GM12878 (cell line): ENCODE data around the gene BDH1. TPM values are rescaled to one million over a fixed set of nuclear protein-coding genes. Genes with fewer than 3 reads are reported as not detected.

Source experiments
- ATAC-seq: fragments of 200-7000 bp; cut with Tn5 transposase; 3 replicates; pipeline ENCODE4 v1.9.1; 2020; ENCODE audit warnings: mild to moderate bottlenecking, moderate library complexity
- BruUV-seq: library from RNA; stranded (reverse); fragments of 400-500 nt; replicated peaks from 2 replicates; lab custom pipeline; 2021; lab: Mats Ljungman, UMichigan
- CTCF ChIA-PET: fragments of 300-600 bp; sonication (Branson Sonifier 250); formaldehyde crosslinking; extraction: SDS; loops from one replicate; lab custom pipeline; 2021; ENCODE audit warnings: inconsistent platforms; lab: Yijun Ruan, JAX
- POLR2A ChIA-PET: fragments of 350-600 bp; formaldehyde crosslinking; extraction: SDS; loops from one replicate; lab custom pipeline; 2021; ENCODE audit warnings: inconsistent platforms; lab: Charles Lee
- RAD21 ChIA-PET: fragments of 300-600 bp; sonication (Branson Sonifier 250); formaldehyde crosslinking; loops from one replicate; lab custom pipeline; 2023; ENCODE audit warnings: antibody characterized with exemption; ENCODE audit not compliant: unreplicated experiment; lab: Charles Lee
- SMC1A ChIA-PET: fragments of 300-600 bp; sonication (Branson Sonifier 250); formaldehyde crosslinking; loops from one replicate; lab custom pipeline; 2023; ENCODE audit not compliant: unreplicated experiment, uncharacterized antibody; lab: Charles Lee
- DNase-seq: peaks from one replicate; pipeline ENCODE4 v3.0.0-alpha.2; 2011; ENCODE audit warnings: low read depth, low spot score
- FAIRE-seq: peaks from 3 replicates; lab custom pipeline; 2011; peaks lifted over from hg19 to GRCh38; lab: Jason Lieb, UNC
- H2AFZ ChIP-seq: 2 replicates; pipeline ENCODE4 v1.6.0; 2011; ENCODE audit warnings: low read depth, low read length, control low read depth; ENCODE audit not compliant: control insufficient read depth
- H3K27ac ChIP-seq: 2 replicates; pipeline ENCODE4 v1.5.1; 2011; ENCODE audit warnings: control low read depth; ENCODE audit not compliant: control insufficient read depth, insufficient read depth
- H3K27me3 ChIP-seq, 2 experiments: replicated peaks in 1 of 2; 2 replicates each; pipeline versions ENCODE4 v1.6.0 to v1.6.1; 2011; ENCODE audit warnings: low read length in 1 of 2; ENCODE audit not compliant: control insufficient read depth in 2 of 2, insufficient read depth in 2 of 2
- H3K36me3 ChIP-seq, 2 experiments: 2 replicates each; pipeline ENCODE4 v1.5.1; 2011; ENCODE audit warnings: low read length in 1 of 2; ENCODE audit not compliant: control insufficient read depth in 2 of 2, insufficient read depth in 2 of 2
- H3K4me1 ChIP-seq: 2 replicates; pipeline ENCODE4 v1.6.1; 2011; ENCODE audit warnings: mild to moderate bottlenecking, low read length, moderate library complexity, mixed read lengths; ENCODE audit not compliant: control insufficient read depth, insufficient read depth
- H3K4me2 ChIP-seq: 2 replicates; pipeline ENCODE4 v1.6.0; 2011; ENCODE audit warnings: control low read depth; ENCODE audit not compliant: control insufficient read depth, insufficient read depth
- H3K4me3 ChIP-seq: fragments of 200-600 bp; sonication (generic); 2 replicates; pipeline ENCODE4 v1.5.1; 2016
- H3K79me2 ChIP-seq: 2 replicates; pipeline ENCODE4 v1.6.0; 2011; ENCODE audit warnings: low read length; ENCODE audit not compliant: control insufficient read depth, insufficient read depth
- H3K9ac ChIP-seq: 2 replicates; pipeline ENCODE4 v1.8.0; 2011; ENCODE audit warnings: low read length, control low read depth, mixed read lengths; ENCODE audit not compliant: control insufficient read depth, insufficient read depth
- H3K9me3 ChIP-seq: replicated peaks from 3 replicates; pipeline ENCODE4 v1.5.1; 2011; ENCODE audit warnings: mild to moderate bottlenecking, low read length; ENCODE audit not compliant: control insufficient read depth, insufficient read depth
- H4K20me1 ChIP-seq: 2 replicates; pipeline ENCODE4 v1.6.0; 2011; ENCODE audit not compliant: control insufficient read depth, insufficient read depth
- CBX3 ChIP-seq: fragments of 200-600 bp; sonication (generic); IDR thresholded peaks from 2 replicates; pipeline ENCODE4 v1.6.1; 2016; ENCODE audit warnings: low read depth, borderline replicate concordance
- CREB1 ChIP-seq: IDR thresholded peaks from 2 replicates; pipeline ENCODE4 v1.6.1; 2012; ENCODE audit warnings: low read depth, mild to moderate bottlenecking, inconsistent platforms
- FOXK2 ChIP-seq: fragments of 450-650 bp; IDR thresholded peaks from 2 replicates; pipeline ENCODE4 v1.6.1; 2017; ENCODE audit warnings: mild to moderate bottlenecking, moderate library complexity
- HDGF ChIP-seq: fragments of 450-650 bp; IDR thresholded peaks from 2 replicates; pipeline ENCODE4 v1.6.1; 2016; ENCODE audit warnings: antibody characterized with exemption
- MEF2B ChIP-seq: fragments of 450-650 bp; IDR thresholded peaks from 2 replicates; pipeline ENCODE4 v1.6.1; 2018; ENCODE audit warnings: mild to moderate bottlenecking, moderate library complexity; ENCODE audit not compliant: partially characterized antibody, poor library complexity, severe bottlenecking
- NR2C2 ChIP-seq: IDR thresholded peaks from 2 replicates; pipeline ENCODE4 v1.6.1; 2011; ENCODE audit warnings: borderline replicate concordance, low read depth; ENCODE audit not compliant: control insufficient read depth, insufficient read length
- POLR2A ChIP-seq: IDR thresholded peaks from 2 replicates; pipeline ENCODE4 v1.6.1; 2011; ENCODE audit warnings: low read depth, mild to moderate bottlenecking, low read length
- POU2F2 ChIP-seq: IDR thresholded peaks from 3 replicates; pipeline ENCODE4 v1.6.1; 2011; ENCODE audit warnings: low read depth, mild to moderate bottlenecking, low read length, borderline replicate concordance
- RFX5 ChIP-seq: IDR thresholded peaks from 2 replicates; pipeline ENCODE4 v1.6.1; 2011; ENCODE audit warnings: low read depth, low read length, improper control_type of control experiment
- STAT1 ChIP-seq: fragments of 450-650 bp; conservative IDR thresholded peaks from 2 replicates; pipeline ENCODE4 v1.6.1; 2014; ENCODE audit warnings: antibody characterized with exemption, mild to moderate bottlenecking
- YBX1 ChIP-seq: fragments of 450-650 bp; IDR thresholded peaks from 2 replicates; pipeline ENCODE4 v1.6.1; 2016; ENCODE audit warnings: antibody characterized with exemption
- ZBED1 ChIP-seq: IDR thresholded peaks from 2 replicates; pipeline ENCODE4 v1.6.1; 2016; ENCODE audit warnings: borderline replicate concordance
- ZZZ3 ChIP-seq: IDR thresholded peaks from 2 replicates; pipeline ENCODE4 v1.6.1; 2011; ENCODE audit warnings: low read depth; ENCODE audit not compliant: control insufficient read depth, insufficient read length
- WGBS: methylation state at CpG from one replicate; pipeline ENCODE4 v1.1.6; 2016; ENCODE audit warnings: low lambda C conversion rate; ENCODE audit not compliant: insufficient replicate concordance, insufficient coverage; ENCODE audit errors: missing lambda C conversion rate; 5-methylcytosine and 5-hydroxymethylcytosine counted together
- in situ Hi-C: fragments of 300-500 bp; cut with MboI; formaldehyde crosslinking; loops from 9 replicates; pipeline ENCODE4 v1.14.3; 2018; ENCODE audit warnings: mixed read lengths
- intact Hi-C: fragments of 100-400 bp; cut with micrococcal nuclease; formaldehyde crosslinking; loops from one replicate; pipeline ENCODE4 v1.14.2; 2022; ENCODE audit not compliant: unreplicated experiment
- polyA plus RNA-seq, 11 experiments: library from polyadenylated mRNA; depleted of rRNA in 4 of 11; unstranded in 6 of 11; stranded (reverse) in 5 of 11; fragments of >200 nt; fragmentation: Nextera tagmentation in 4 of 11; fragmentation: Illumina TruSeq in 1 of 11; extraction: Ambion mirVana in 4 of 11; extraction: Trizol in 1 of 11; gene quantifications; 1 replicate in 1 of 11; 2 replicates in 10 of 11; pipeline versions ENCODE4 v1.2.1 to v1.2.3, GENCODE V29; 2011 to 2016; ENCODE audit warnings: inconsistent platforms in 2 of 11, missing spikeins in 2 of 11, low read depth in 1 of 11
- total RNA-seq, 4 experiments: library from RNA; depleted of rRNA in 3 of 4; stranded (reverse); fragments of >200 nt in 3 of 4; fragmentation: Illumina TruSeq in 1 of 4; extraction: Trizol in 1 of 4; gene quantifications; 2 replicates each; pipeline versions ENCODE4 v1.2.1 to v1.2.3, GENCODE V29; 2013 to 2021
- TF ChIP-seq, protein P1 (sequence below): IDR thresholded peaks from 2 replicates; pipeline ENCODE4 v1.6.1; 2012; ENCODE audit warnings: improper control_type of control experiment, low read depth, low read length; ENCODE audit not compliant: insufficient replicate concordance

The BDH1 gene
- total and polyA plus RNA-seq, 10 of the 15 experiments (the other 5 are each of a cell fraction or from before 2014, with no cell fraction given), result 11.3 to 84.5 (median 60.3) TPM

DNA sequence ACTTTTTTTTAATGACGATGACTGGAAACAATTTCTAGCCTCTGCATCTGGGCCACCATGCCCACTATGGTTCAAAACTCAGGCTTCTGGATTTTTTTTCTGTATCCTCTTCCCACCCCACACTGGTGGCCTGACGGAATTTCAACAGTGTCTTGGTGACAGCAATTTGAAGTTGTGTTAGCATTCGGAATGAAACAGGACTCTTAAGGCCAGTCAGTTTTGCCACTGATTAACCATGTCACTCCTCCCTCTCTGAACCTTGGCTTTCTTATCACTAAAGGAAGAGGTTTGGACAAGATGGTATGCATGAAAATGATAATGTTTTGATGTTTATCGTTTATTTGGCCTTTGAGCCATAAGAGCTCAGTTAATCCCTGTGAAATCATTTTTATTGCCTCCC is 41.6 kb upstream of the BDH1 start (continued):
- TF ChIP-seq FOXK2, result no peak
- no peak for TF ChIP-seq YBX1
- TF ChIP-seq CREB1, result no peak
- TF ChIP-seq, all 136 proteins: peak for 0

DNA sequence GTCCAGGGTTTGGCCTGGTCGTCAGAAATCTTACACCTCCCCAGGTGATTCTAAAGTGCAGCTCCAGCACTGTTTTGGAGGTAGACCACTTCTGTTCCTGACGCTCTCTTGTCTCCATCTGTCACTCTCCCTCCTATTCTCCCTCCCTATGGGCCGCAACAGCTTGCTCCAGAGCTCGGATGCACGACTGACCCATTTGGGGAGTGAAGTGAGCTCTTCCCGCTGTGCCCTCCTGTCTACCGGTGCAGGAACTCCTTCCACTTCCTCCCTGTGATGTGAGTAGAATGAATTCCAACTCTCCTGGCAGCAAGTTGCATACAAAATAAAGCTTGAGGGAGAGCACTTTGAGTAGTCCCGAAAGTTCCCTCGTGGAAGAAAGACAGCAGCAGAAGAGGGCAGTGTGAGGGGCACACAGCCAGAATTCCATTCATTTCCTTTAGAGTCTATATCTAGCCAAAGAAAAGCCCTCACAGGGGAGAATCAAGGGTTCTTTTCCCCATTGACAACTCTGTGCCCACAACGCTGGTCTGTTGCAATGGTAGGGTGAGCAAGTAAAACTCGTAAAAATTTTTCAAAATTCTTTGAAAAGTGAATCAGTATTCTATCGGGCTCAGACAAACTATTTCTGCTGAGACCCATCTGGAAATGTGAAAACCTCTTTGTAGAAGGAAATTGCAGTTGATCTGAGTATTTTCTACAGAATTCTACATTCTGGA is 39.9 kb upstream of the BDH1 start:
- Histone ChIP-seq H3K27ac (no peak overlapping the region), H3K9ac (no peak overlapping the region), H3K9me3 (no peaks in the 10 kb centered on the region), H3K4me3 (no peak overlapping the region), H2AFZ (no peak overlapping the region), H3K27me3 (no peaks in the 10 kb centered on the region), H3K36me3 (no peaks in the 10 kb centered on the region), H3K4me1 (peaks cover 2% of the 10 kb centered on the region; the same call in 1 of the 2 replicates), H3K4me2 (no peak overlapping the region), H4K20me1 (no peaks in the 10 kb centered on the region), H3K79me2 (no peaks in the 10 kb centered on the region)
- FAIRE-seq (no peak), DNase-seq (no peak), ATAC-seq (no peak)
- WGBS, result 74% methylated on average over 12 of the region's 12 CpGs
- CTCF ChIA-PET, result interaction anchor here (0.7 to 1.5 kb wide), 3 partner anchors 37 to 75 kb away, joined by 3 to 4 read pairs (median 3); no protein-coding TSS in a partner anchor
- POLR2A ChIA-PET, result interaction anchor here (0.6 kb wide), 1 partner anchor 12 kb away, joined by 3 read pairs; no protein-coding TSS in a partner anchor
- RAD21 ChIA-PET, result no interaction called here
- in situ Hi-C loops, result no loop called here
- no TSS peak for BruUV-seq
- SMC1A ChIA-PET, result interaction anchor here (1.2 kb wide), 1 partner anchor 73 kb away, joined by 3 read pairs; no protein-coding TSS in a partner anchor
- TF ChIP-seq ZZZ3 (no peak), POU2F2 (no peak), MEF2B (no peak), STAT1 (no peak), POLR2A (no peak), RFX5 (no peak), ZBED1 (no peak), CBX3 (no peak), HDGF (no peak), NR2C2 (no peak)
- TF ChIP-seq, protein P1, sequence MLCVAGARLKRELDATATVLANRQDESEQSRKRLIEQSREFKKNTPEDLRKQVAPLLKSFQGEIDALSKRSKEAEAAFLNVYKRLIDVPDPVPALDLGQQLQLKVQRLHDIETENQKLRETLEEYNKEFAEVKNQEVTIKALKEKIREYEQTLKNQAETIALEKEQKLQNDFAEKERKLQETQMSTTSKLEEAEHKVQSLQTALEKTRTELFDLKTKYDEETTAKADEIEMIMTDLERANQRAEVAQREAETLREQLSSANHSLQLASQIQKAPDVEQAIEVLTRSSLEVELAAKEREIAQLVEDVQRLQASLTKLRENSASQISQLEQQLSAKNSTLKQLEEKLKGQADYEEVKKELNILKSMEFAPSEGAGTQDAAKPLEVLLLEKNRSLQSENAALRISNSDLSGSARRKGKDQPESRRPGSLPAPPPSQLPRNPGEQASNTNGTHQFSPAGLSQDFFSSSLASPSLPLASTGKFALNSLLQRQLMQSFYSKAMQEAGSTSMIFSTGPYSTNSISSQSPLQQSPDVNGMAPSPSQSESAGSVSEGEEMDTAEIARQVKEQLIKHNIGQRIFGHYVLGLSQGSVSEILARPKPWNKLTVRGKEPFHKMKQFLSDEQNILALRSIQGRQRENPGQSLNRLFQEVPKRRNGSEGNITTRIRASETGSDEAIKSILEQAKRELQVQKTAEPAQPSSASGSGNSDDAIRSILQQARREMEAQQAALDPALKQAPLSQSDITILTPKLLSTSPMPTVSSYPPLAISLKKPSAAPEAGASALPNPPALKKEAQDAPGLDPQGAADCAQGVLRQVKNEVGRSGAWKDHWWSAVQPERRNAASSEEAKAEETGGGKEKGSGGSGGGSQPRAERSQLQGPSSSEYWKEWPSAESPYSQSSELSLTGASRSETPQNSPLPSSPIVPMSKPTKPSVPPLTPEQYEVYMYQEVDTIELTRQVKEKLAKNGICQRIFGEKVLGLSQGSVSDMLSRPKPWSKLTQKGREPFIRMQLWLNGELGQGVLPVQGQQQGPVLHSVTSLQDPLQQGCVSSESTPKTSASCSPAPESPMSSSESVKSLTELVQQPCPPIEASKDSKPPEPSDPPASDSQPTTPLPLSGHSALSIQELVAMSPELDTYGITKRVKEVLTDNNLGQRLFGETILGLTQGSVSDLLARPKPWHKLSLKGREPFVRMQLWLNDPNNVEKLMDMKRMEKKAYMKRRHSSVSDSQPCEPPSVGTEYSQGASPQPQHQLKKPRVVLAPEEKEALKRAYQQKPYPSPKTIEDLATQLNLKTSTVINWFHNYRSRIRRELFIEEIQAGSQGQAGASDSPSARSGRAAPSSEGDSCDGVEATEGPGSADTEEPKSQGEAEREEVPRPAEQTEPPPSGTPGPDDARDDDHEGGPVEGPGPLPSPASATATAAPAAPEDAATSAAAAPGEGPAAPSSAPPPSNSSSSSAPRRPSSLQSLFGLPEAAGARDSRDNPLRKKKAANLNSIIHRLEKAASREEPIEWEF, result no peak
- intact Hi-C loops, result loop anchor here (5.0 kb wide), 1 partner anchor 72 kb away; no protein-coding TSS in a partner anchor
